HG03103 (cell line): ENCODE results near the gene EEF1G.
"Not testable (repeated sequence)": the region's sequence is repeated elsewhere in the genome, so short reads cannot be mapped to it uniquely, and the experiment has no call there.

ENCODE experiments used
- ATAC-seq: cut with Tn5 transposase; IDR thresholded peaks from one replicate; pipeline ENCODE4 v1.9.1; 2021; ENCODE audit warnings: low read depth; ENCODE audit not compliant: unreplicated experiment

EEF1G gene

DNA sequence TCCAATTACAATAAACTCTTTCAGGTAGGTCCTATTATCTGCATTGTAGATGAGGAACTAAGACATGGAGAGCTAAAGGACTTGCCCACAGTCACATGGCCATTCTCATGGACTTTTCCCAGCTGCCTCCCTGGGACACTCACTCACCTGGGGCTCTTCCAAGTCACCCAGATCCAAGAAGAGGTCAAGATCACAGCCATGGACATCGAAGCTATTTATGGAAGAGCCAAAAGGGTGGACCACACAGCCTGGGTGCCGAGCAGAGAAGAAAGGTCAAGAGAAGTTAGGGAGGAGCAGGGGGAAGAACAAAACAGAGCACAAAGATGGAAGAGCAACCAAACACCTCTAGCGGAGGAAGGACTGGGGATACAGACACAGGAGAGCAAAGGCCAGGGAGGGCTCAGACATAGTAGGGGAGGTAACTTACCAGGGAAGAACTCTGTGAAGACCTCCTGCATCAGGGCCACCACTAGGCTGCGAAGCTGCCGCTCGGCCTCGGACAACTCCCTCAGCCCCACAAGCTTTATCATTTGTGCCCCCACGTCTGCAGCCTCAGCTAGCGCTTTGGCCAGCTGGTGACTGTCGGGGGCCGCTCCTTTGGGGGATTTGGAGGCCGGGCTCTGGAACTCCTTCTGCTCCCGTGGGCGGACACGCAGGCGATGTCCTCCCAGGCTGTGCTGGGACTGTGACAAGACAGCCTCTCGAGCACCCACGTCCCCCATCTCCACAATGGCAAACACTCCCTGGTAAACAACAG is 7.4 kb upstream of the EEF1G start:
- no peak for ATAC-seq

- ATAC-seq = no peak
Observed at GRCh38 chr11:62579252-62579651, 5.6 kb upstream of the EEF1G start.

DNA sequence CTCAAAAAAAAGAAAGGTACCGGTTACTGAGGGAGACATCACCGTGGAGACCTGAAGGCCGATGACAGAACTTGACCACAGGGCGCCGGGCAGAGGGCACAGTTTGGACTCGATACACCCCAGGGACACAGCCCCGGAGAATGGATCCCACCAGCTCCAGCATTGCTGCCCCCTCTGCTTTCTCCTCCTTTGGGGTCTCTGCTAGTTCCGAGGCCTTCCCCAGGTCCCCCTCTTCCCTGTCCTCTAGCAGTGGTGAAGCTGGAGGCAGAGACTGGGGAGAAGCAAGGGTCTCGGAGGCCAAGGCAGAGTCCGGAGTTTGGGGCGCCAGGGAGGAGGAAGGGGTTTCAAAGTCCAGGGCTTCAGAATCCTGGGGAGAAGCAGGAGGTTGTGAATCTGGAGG is 4.8 kb upstream of the EEF1G start:
- no peak for ATAC-seq

DNA sequence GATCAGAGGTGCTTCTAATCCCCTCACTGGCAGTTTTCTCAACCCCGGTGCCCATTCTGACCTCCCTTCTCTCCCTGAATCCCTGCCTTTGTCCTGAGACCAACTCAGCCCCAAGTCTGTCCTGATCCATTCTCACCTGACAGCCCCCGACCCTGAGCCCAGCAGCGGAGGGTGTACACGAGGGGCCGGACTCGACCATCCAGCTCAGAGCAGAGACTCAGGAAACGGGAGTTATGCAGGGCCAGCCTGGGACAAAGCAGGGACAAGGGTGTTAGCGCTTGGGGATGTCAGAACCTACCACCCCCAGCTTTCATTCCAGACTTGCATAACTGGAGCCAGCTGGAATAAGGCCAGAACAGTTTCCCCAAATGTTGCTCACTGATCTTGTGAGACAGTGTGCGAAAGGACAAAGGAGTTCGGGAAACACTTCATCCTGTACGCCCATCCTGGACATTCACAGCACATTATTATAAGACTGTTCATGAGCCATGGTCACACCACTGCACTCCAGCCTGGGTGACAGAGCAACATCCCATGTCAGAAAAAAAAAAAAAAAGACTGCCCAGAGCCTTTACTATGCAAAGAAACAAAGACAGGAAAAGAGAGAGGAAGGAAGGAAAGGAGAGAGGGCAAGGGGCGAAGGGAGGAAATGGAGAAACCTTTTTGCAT is 3.5 kb upstream of the EEF1G start:
- no peak for ATAC-seq

DNA sequence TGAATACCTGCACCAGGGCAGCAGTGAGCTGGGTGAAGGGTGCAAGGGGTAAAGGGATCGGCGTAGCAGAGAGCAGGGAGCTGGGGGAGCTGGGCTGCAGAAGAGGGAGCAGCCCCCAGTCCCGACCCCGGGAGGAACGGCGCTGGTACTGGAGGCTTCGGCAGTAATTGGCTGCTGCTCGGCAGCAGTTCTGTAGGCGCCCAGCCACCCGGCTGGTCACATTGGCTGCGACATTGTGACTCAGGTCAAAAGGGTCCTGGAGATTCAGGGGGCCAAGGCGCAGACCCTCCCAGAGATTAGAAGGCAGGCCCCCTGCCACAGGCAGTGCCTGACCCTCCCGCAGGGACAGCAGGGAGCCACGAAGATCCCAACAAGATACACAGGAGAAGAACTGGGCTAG is 2.1 kb upstream of the EEF1G start:
- no peak for ATAC-seq

- ATAC-seq = no peak
Observed at GRCh38 chr11:62575156-62575555, 1.5 kb upstream of the EEF1G start.

- ATAC-seq = no peak
Observed at GRCh38 chr11:62574363-62575071, 826 bp upstream of the EEF1G start.

- no peak for ATAC-seq
Observed at GRCh38 chr11:62573006-62573591, 592 bp downstream of the EEF1G start.

- ATAC-seq = no peak
Observed at GRCh38 chr11:62572431-62572830, 1.3 kb downstream of the EEF1G start.

DNA sequence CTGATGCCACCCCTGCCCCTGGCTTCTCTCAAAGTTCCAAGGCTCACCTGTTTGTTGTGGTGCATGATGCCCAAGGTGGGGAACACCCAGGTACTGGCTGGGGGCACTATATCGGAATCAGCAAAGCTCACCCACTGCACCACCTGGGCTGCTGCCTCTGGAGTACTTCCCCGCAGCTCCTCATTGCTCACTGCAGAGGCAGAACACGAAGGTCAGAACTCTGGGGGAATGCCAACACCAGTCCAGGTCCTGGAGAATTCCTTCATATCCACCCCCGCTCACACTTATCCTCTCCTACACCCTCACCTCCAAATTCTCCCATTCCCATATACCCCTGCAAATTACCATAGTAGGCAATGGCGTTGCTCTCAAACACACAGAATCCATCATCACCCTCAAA is 2.2 kb downstream of the EEF1G start:
- ATAC-seq = not testable (repeated sequence)

DNA sequence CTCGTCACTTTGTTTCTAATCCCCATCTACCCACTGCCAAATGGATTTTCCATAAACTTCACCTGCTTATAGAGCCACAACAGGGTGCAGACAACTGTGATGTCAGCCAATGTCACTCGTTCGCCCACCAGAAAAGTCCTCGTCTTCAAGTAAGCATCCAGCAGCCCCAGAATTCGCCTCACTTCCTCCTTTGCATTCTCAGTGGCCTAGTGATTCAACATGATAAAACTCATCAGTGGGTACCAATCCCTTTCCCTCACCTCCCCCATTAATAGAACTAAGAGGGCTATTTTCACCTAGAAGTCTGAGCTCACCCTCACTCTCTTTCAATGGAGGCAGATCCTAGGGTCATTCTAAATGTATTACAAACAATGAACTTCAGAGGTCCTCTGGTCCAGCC is 2.8 kb downstream of the EEF1G start:
- not testable (repeated sequence) for ATAC-seq

GRCh38 chr11:62569611-62570010 is 4.1 kb downstream of the EEF1G start:
- no peak for ATAC-seq

GRCh38 chr11:62567018-62567633 is 6.6 kb downstream of the EEF1G start:
- ATAC-seq = no peak

DNA sequence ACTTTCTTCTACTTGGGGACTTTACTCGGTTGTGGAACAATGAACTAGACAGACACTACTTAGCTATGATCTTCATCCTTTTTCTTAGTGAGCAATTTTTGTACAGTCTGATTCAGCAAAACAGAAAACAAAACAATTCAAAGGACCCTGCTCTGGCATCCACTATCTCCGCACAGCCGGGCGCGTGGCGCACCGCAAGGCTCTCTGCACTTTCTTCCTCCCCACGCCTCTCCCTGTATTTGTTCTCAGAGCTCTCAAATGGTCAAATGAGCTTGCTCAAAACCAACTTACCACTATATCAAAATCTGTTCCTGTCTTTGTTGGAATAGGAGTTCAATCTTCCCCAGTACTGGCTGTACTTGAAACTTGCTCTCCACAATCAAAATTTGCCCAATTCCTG is 7.4 kb downstream of the EEF1G start:
- ATAC-seq = no peak

DNA sequence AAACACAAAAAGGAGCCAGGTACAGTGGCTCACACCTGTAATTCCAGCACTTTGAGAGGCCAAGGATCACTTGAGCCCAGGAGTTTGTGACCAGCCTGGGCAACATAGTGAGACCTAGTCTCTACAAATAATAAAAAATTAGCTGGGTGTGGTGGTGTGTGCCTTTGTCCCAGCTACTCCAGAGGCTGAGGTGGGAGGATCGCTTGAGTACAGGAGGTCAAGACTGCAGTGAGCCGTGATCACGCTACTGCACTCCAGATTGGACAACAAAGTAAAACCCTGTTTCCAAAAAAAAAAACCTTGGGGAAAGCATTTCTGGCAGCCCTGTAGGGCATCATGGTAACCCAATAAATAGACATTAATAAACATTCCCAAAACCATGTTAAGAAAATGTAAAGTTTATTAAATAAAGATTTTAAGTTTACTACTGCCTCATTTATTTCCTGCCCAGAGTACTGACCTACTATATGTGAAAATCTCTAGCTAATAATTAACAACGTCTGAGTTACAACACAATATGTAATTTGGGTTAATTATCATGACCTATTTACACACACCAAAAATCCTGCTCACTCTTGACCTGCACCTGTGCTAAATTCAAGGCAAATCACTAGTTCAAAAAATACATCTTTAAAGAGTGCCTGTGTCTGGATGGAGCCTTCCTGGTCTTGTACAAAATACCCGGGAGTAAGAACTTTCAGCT is 8.4 kb downstream of the EEF1G start:
- no peak for ATAC-seq

- not testable (repeated sequence) for ATAC-seq
Observed at GRCh38 chr11:62561677-62562230, 11.9 kb downstream of the EEF1G start.

- ATAC-seq = no peak
Observed at GRCh38 chr11:62560566-62561103, 13.1 kb downstream of the EEF1G start.

DNA sequence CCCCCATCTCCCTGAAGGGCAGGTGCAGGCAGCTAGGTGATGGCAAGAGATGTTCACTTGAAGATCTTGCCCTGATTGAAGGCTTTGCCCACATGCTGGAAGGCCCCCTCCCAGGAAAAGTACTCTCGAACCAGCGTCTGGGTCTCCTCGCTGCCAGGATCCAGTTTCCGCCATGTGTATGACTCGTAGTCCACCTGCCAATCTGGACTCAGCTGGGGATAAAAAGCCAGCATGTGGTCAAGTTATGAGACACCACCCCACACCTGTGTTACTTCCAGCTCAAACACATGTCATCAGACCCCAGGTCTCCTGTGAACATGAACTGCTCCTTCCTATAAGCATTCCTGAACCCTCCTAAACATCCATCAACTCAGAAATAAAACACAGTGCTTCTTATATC is 14.1 kb downstream of the EEF1G start:
- not testable (repeated sequence) for ATAC-seq

- no peak for ATAC-seq
Observed at GRCh38 chr11:62559204-62559603, 14.5 kb downstream of the EEF1G start.

DNA sequence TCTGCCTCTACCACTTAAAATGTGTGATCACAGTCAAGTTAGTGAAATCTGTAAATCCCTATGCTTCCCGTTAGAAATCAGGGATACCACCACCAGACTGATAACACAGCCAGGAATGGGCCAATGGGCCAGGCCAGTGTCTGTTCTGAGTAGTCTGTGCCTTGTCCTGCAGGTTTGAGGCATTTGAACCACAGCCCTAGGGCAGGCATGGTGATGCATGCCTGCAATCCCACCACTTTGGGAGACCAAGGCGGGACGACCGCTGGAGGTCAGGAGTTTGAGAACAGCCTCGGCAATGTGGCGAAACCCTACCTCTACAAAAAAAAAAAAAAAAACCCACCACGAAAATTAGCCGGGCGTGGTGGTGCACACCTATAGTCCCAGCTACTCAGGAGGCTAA is 15.0 kb downstream of the EEF1G start:
- no peak for ATAC-seq
